Bone marrow (tissue), 2 donors: ENCODE results near the gene PIM1.
A peak's percentile ranks its signal among the peaks of the same experiment; 100 is the strongest.
"Not testable (repeated sequence)": the region's sequence is repeated elsewhere in the genome, so short reads cannot be mapped to it uniquely, and the experiment has no call there.

Experiments
- DNase-seq, 2 donors: peaks; one replicate each; lab custom pipeline; 2025; lab: John Stamatoyannopoulos, UW

The PIM1 gene

DNA sequence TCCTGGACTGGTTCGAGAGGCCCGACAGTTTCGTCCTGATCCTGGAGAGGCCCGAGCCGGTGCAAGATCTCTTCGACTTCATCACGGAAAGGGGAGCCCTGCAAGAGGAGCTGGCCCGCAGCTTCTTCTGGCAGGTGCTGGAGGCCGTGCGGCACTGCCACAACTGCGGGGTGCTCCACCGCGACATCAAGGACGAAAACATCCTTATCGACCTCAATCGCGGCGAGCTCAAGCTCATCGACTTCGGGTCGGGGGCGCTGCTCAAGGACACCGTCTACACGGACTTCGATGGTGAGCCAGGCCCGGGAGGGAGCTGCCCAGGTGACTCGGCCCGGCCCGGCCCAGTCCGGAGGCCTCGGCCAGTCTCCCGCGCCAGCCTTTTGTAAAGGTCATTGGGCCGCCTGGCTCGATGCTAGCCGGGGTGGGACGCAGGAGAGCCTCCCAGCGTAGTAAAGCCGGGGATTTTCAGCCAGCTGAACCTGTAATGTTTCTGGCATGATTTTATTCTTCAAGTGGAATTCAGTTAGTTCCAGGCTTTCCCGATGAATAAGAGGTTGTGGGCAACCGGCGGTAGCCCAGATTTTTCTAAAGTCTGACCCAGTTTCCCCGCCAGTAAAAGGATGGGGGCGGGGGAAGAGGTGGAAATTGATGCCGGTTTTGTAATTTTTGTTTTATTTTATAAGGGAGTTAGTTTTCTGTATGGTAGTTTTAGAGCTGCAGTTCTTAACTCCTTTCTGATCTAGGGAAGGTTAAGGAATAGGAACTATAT is 1.4 kb downstream of the PIM1 start:
- DNase-seq = peak in 1 of 2 donors; percentile 52

DNA sequence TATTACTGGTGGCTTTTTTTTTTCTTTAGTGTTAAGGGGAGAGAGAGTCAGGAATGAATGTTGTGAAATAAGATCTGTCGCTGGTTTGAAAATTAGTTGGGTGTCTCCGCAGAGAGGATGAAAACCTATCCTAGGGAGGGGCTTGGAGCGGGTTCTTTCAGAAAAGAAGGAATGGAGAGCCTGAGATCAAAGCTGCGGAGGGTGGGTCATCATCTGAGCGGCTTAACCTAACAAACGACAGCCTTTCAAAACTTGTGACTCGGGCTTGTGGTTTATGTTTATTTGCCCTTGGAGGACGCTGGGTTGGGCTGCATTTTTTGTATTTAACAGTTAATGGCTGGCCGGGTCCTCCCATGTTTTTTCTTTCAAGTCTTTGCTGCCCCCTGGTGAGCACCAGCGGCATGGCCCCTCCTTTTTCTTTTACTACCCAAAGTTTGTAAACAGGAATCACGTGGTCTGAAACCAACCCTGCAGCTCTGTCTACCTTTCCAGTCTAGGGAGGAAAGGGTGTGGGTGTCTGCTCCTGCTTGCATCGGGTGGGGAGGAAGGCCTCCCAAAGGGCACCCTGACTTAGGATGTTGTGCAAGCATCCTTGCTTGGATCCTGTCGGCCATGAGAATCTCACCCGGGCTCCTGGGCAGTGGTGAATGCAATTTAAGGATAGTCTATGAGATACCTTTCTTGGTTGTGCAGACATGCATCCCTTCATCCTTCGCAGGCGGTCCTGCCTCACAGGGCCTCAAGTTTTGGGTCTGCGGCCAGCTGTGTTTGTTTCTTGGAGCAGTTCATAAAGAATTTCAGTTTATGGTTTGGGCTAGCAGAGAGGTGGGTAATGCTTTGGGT is 2.2 kb downstream of the PIM1 start:
- DNase-seq = peak; percentile 76 to 89

DNA sequence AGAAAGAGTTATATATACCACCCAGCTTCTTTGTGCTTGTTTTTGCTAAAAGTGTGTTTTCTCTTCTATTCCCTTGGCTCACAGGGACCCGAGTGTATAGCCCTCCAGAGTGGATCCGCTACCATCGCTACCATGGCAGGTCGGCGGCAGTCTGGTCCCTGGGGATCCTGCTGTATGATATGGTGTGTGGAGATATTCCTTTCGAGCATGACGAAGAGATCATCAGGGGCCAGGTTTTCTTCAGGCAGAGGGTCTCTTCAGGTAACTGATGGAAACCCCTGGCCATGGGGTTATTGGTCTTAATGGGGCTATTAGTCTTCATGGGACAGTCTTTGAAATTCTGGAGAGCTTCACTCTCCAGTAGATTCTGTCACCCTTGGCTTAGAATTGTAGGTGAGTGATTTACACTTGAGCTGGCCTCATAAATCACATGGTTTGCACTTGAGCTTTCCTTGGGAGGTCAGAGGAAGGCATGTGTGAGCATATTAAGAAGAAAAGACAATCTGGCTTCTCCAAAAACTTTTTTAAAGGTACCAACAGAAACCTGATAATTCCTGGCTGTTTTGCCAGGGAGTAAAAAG is 3.0 kb downstream of the PIM1 start:
- no peak for DNase-seq

- peak in 1 of 2 donors; percentile 46 for DNase-seq
Measured at GRCh38 chr6:37173493-37174195, 3.7 kb downstream of the PIM1 start.

DNA sequence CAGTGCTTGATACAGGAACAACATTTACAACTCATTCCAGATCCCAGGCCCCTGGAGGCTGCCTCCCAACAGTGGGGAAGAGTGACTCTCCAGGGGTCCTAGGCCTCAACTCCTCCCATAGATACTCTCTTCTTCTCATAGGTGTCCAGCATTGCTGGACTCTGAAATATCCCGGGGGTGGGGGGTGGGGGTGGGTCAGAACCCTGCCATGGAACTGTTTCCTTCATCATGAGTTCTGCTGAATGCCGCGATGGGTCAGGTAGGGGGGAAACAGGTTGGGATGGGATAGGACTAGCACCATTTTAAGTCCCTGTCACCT is 4.2 kb downstream of the PIM1 start:
- no peak for DNase-seq

- DNase-seq = no peak
Measured at GRCh38 chr6:37174515-37175331, 4.8 kb downstream of the PIM1 start.

- DNase-seq = no peak
Measured at GRCh38 chr6:37175332-37176267, 5.6 kb downstream of the PIM1 start.

- DNase-seq = no peak
Measured at GRCh38 chr6:37176268-37177076, 6.5 kb downstream of the PIM1 start.

DNA sequence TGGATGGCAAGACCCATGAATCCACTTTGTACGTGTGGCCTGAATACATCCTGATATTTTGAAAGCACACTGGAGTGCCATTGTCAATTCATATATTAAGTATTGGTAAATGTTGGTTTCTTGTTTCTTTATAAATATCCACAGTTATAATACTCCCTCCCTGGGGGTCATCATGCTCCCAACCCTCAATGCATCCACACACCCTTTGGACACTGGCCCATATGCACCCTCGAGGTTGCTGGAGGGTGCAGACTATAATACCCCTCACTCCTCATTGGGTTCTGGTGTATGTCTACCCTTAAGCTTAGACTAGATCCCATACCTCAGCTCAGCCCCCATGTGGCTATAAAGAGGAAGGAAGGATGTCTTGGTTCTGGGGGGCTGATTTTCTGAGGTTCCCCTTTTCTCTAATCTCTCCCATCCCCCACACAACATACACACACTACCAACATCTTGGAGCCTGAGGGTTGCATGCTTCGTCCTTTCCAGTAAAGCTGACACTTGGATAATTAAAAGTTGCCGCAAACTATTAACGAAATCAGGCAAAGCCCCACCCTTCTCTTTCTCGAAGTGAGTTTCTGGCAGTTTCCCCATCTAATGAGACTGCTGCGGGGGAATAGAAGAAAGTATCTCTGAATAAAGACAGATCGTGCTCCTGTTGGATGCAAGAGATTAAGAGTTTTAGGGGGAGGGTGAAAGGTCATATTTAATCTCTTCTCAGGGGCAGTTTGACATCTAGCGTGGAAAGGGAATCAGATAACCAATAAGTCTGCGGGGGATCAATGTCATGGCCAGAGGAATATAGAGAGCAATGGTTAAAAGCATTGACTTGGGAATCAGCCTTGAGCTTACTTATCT is 7.4 kb downstream of the PIM1 start:
- peak in 1 of 2 donors; percentile 96 for DNase-seq

GRCh38 chr6:37177935-37178517 is 8.1 kb downstream of the PIM1 start:
- DNase-seq = no peak

- no peak for DNase-seq
Measured at GRCh38 chr6:37180075-37180474, 10.1 kb downstream of the PIM1 start.

DNA sequence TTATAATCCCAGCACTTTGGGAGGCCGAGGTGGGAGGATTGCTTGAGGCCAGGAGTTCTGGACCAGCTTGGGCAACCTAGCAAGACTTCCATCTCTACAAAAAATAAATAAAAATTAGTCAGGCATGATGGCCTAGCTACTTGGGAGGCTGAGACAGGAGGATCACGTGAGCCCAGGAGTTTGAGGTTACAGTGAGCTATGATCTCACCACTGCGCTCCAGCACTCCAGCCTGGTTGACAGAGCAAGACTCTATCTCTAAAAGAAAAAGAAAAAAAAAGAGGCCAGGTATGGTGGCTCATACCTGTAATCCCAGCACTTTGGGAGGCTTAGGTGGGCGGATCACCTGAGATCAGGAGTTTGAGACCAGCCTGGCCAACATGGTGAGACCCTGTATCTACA is 10.7 kb downstream of the PIM1 start:
- not testable (repeated sequence) for DNase-seq

- DNase-seq = peak; percentile 24 to 92
Measured at GRCh38 chr6:37182736-37183590, 13.0 kb downstream of the PIM1 start.

DNA sequence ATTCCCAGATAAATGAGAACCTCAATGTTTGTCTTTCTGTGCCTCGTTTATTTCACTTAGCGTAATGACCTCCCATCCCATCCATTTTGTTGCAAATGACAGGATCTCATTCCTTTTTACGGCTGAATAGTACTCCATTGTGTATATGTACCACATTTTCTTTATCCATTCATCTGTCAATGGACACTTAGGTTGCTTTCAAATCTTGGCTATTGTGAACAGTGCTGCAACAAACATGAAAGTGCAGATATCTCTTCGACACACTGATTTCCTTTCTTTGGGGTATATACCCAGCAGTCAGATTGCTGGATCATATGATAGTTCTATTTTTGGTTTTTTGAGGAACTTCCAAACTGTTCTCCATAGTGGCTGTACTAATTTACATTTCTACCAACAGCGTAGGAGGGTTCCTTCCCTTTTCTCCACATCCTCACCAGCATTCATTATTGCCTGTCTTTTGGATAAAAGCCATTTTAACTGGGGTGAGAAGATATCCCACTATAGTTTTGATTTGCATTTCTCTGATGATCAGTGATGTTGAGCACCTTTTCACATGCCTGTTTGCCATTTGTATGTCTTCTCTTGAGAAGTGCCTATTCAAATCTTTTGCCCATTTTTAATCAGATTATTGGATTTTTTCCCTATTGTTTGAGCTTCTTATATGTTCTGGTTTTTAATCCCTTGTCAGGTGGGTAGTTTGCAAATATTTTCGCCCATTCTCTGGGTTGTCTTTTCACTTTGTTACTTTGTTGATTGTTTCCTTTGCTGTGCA is 16.2 kb downstream of the PIM1 start:
- DNase-seq = peak in 1 of 2 donors; percentile 59

DNA sequence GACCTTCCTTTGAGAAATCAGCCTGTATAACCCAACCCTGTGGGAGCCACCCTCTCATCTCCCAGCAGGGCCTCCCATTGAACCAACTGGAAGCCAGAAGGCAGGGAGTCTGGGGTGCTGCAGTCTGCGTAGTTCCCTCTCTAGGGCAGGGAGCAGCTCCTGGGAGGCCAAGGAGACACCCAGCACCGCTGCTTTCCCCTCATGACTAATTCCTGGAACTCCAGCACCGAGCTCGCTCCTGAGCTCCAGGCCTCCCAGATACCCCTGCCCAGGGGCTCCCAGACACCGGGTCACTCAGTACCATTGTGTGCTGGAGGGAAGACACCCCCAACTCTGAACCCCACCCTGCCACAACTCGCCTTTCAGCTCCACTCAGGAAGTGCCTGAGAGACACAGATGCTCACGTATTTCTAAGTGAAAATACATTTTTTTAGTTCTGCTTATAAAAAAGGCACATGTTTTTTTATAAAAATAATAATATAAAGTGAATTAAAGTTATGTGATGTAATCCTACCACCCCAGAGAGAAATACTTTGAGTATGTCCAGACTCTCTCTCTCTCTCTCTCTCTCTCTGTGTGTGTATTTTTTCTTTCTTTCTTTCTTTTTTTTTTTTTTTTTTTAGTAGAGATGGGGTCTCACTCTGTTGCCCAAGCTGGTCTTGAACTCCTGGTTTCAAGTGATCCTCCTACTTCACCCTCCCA is 17.5 kb downstream of the PIM1 start:
- DNase-seq = no peak
